CD8-positive, alpha-beta memory T cell (primary cell): Measurements from ENCODE around the gene BLVRB. TPM values are rescaled to one million over a fixed set of nuclear protein-coding genes. Genes with fewer than 3 reads are reported as not detected.

Experiments used
- CTCF ChIA-PET: fragments of 350-600 bp; sonication (Branson Sonifier 250); formaldehyde crosslinking; loops from one replicate; lab custom pipeline; 2021; ENCODE audit warnings: antibody characterized with exemption; lab: Charles Lee
- POLR2A ChIA-PET: fragments of 350-600 bp; sonication (Branson Sonifier 250); formaldehyde crosslinking; loops from one replicate; lab custom pipeline; 2021; ENCODE audit warnings: antibody characterized with exemption; lab: Charles Lee
- DNase-seq, 5 donors: peaks; one replicate each; pipeline versions ENCODE4 v3.0.0 to v3.0.0-alpha.2; 2020 to 2022; ENCODE audit warnings: mixed read lengths in 1 of 5
- H3K27ac ChIP-seq: one replicate; pipeline ENCODE4 v1.7.0; 2013; ENCODE audit warnings: low read depth, mild to moderate bottlenecking, low read length, moderate library complexity
- H3K27me3 ChIP-seq: 2 replicates; pipeline ENCODE4 v1.7.0; 2013; ENCODE audit warnings: low read length, mild to moderate bottlenecking; ENCODE audit not compliant: insufficient read depth, poor library complexity, severe bottlenecking
- H3K36me3 ChIP-seq: 2 replicates; pipeline ENCODE4 v1.7.0; 2013; ENCODE audit warnings: mild to moderate bottlenecking, low read length, moderate library complexity; ENCODE audit not compliant: insufficient read depth
- H3K4me1 ChIP-seq: 2 replicates; pipeline ENCODE4 v1.7.0; 2013; ENCODE audit warnings: mild to moderate bottlenecking, low read length, moderate library complexity; ENCODE audit not compliant: insufficient read depth
- H3K4me3 ChIP-seq: 2 replicates; pipeline ENCODE4 v1.7.0; 2013; ENCODE audit warnings: mild to moderate bottlenecking, low read length
- H3K9me3 ChIP-seq: 2 replicates; pipeline ENCODE4 v1.7.0; 2013; ENCODE audit warnings: mild to moderate bottlenecking, low read length
- H3K27ac Mint-ChIP-seq, 8 donors: one replicate each; pipeline ENCODE4 v1.8.0; 2020 to 2021; ENCODE audit warnings: mixed read lengths in 8 of 8, mild to moderate bottlenecking in 6 of 8, inconsistent platforms in 3 of 8, moderate library complexity in 3 of 8
- H3K27me3 Mint-ChIP-seq, 2 donors: one replicate each; pipeline ENCODE4 v1.8.0; 2020 to 2021; ENCODE audit warnings: mixed read lengths in 2 of 2, mild to moderate bottlenecking in 1 of 2, moderate library complexity in 1 of 2
- H3K36me3 Mint-ChIP-seq, 3 donors: one replicate each; pipeline ENCODE4 v1.8.0; 2020 to 2021; ENCODE audit warnings: mixed read lengths in 3 of 3, inconsistent platforms in 1 of 3, mild to moderate bottlenecking in 1 of 3
- H3K4me1 Mint-ChIP-seq, 3 donors: one replicate each; pipeline ENCODE4 v1.8.0; 2020 to 2021; ENCODE audit warnings: mixed read lengths in 3 of 3, inconsistent platforms in 1 of 3, mild to moderate bottlenecking in 1 of 3
- H3K4me3 Mint-ChIP-seq, 7 donors: one replicate each; pipeline ENCODE4 v1.8.0; 2020 to 2021; ENCODE audit warnings: mixed read lengths in 7 of 7, mild to moderate bottlenecking in 6 of 7, moderate library complexity in 4 of 7, inconsistent platforms in 2 of 7
- H3K9me3 Mint-ChIP-seq, 5 donors: one replicate each; pipeline ENCODE4 v1.8.0; 2020 to 2022; ENCODE audit warnings: mixed read lengths in 5 of 5, mild to moderate bottlenecking in 3 of 5, moderate library complexity in 2 of 5, inconsistent platforms in 1 of 5
- polyA plus RNA-seq: library from polyadenylated mRNA; unstranded; fragments of 300-500 nt; fragmentation: Illumina TruSeq; gene quantifications from one replicate; pipeline ENCODE4 v1.2.3, GENCODE V29; 2021
- total RNA-seq, 2 experiments: library from RNA; stranded (reverse); gene quantifications; one replicate each; pipeline ENCODE4 v1.2.3, GENCODE V29; 2021

The BLVRB gene
- total and polyA plus RNA-seq, 3 experiments from 2014 or later = 17.4 to 22.8 (median 18.9) TPM

- H3K4me1 Mint-ChIP-seq = no peaks in the 10 kb centered on the region
- Histone ChIP-seq H3K27me3 (no peaks in the 10 kb centered on the region), H3K27ac (no peak overlapping the region), H3K4me1 (no peaks in the 10 kb centered on the region), H3K36me3 (no peaks in the 10 kb centered on the region), H3K4me3 (no peak overlapping the region), H3K9me3 (no peaks in the 10 kb centered on the region)
- ChIA-PET POLR2A (no interaction called here), CTCF (no interaction called here)
- peaks cover 2 to 11% of the 10 kb centered on the region in 2 donors for H3K27me3 Mint-ChIP-seq
- no peaks in the 10 kb centered on the region for H3K36me3 Mint-ChIP-seq
- DNase-seq = no peak
- H3K27ac Mint-ChIP-seq = no peak overlapping the region
- no peaks in the 10 kb centered on the region for H3K9me3 Mint-ChIP-seq
- H3K4me3 Mint-ChIP-seq = no peak overlapping the region
These were observed 9.2 kb upstream of the BLVRB start for GRCh38 chr19:40474737-40475136.

- POLR2A ChIA-PET = no interaction called here
- Mint-ChIP-seq H3K4me1 (peaks cover 0 to 6% (median 1%) of the 10 kb centered on the region in 3 donors), H3K27me3 (peaks cover 4 to 16% of the 10 kb centered on the region in 2 donors), H3K36me3 (no peaks in the 10 kb centered on the region), H3K9me3 (no peaks in the 10 kb centered on the region), H3K4me3 (no peak overlapping the region), H3K27ac (no peak overlapping the region)
- Histone ChIP-seq H3K4me3 (no peak overlapping the region), H3K36me3 (no peaks in the 10 kb centered on the region), H3K9me3 (no peaks in the 10 kb centered on the region), H3K4me1 (no peaks in the 10 kb centered on the region), H3K27me3 (peaks cover 3% of the 10 kb centered on the region), H3K27ac (no peak overlapping the region)
- CTCF ChIA-PET = no interaction called here
- no peak for DNase-seq
These were observed 7.0 kb upstream of the BLVRB start for GRCh38 chr19:40472516-40472915.

GRCh38 chr19:40471111-40471510 is 5.6 kb upstream of the BLVRB start:
- Mint-ChIP-seq H3K36me3 (peaks cover 0 to 4% (median 0%) of the 10 kb centered on the region in 3 donors), H3K27ac (no peak overlapping the region), H3K4me3 (peak overlapping the region in 1 of 7 donors; percentile 58), H3K9me3 (no peaks in the 10 kb centered on the region), H3K27me3 (peaks cover 9 to 22% of the 10 kb centered on the region in 2 donors), H3K4me1 (peaks cover 7 to 14% (median 8%) of the 10 kb centered on the region in 3 donors)
- POLR2A ChIA-PET = no interaction called here
- peaks cover 7% of the 10 kb centered on the region for H3K4me1 ChIP-seq
- H3K27ac ChIP-seq = no peak overlapping the region
- DNase-seq = no peak
- no peaks in the 10 kb centered on the region for H3K36me3 ChIP-seq
- CTCF ChIA-PET = no interaction called here
- no peaks in the 10 kb centered on the region for H3K9me3 ChIP-seq
- H3K27me3 ChIP-seq = peaks cover 3% of the 10 kb centered on the region
- H3K4me3 ChIP-seq = no peak overlapping the region

GRCh38 chr19:40469011-40469410 is 3.5 kb upstream of the BLVRB start:
- H3K4me1 ChIP-seq = peaks cover 22% of the 10 kb centered on the region
- H3K27me3 ChIP-seq = peaks cover 3% of the 10 kb centered on the region
- no peak overlapping the region for H3K4me3 ChIP-seq
- peak overlapping the region in 4 of 8 donors; percentile 19 to 81 (median 58) for H3K27ac Mint-ChIP-seq
- no peak for DNase-seq
- ChIA-PET CTCF (no interaction called here), POLR2A (interaction anchor here (0.9 kb wide), 1 partner anchor 101 kb away, joined by 3 read pairs; no protein-coding TSS in a partner anchor)
- peaks cover 22 to 32% (median 25%) of the 10 kb centered on the region in 3 donors for H3K4me1 Mint-ChIP-seq
- H3K27ac ChIP-seq = no peak overlapping the region
- H3K36me3 Mint-ChIP-seq = peaks cover 0 to 4% (median 1%) of the 10 kb centered on the region in 3 donors
- H3K36me3 ChIP-seq = no peaks in the 10 kb centered on the region
- peak overlapping the region in 4 of 7 donors; percentile 25 to 72 (median 46) for H3K4me3 Mint-ChIP-seq
- H3K9me3 ChIP-seq = no peaks in the 10 kb centered on the region
- H3K27me3 Mint-ChIP-seq = peaks cover 9 to 19% of the 10 kb centered on the region in 2 donors
- no peaks in the 10 kb centered on the region for H3K9me3 Mint-ChIP-seq

GRCh38 chr19:40466985-40467734 is 1.6 kb upstream of the BLVRB start, which contains the start of gene SPTBN4:
TSS of gene SPTBN4 (plus strand) at chr19:40467001. CDS start at chr19:40472622, 5,621 bp downstream.
- Histone ChIP-seq H3K4me3 (peak within 1 kb of the TSS; percentile 84), H3K9me3 (no peaks in the 10 kb centered on the region), H3K36me3 (no peaks in the 10 kb centered on the region), H3K27ac (peak within 1 kb of the TSS; percentile 87), H3K4me1 (peaks cover 22% of the 10 kb centered on the region), H3K27me3 (peaks cover 3% of the 10 kb centered on the region)
- peaks cover 0 to 4% (median 1%) of the 10 kb centered on the region in 3 donors for H3K36me3 Mint-ChIP-seq
- ChIA-PET CTCF (interaction anchor here (4.4 kb wide), 1 partner anchor 45 kb away, joined by 46 read pairs; no protein-coding TSS in a partner anchor), POLR2A (interaction anchor here (1.5 to 3.8 kb wide), 3 partner anchors 25 to 331 kb away, joined by 5 to 27 read pairs (median 11); partner anchors contain the start of genes EGLN2 and SERTAD3)
- no peak for DNase-seq
- H3K27ac Mint-ChIP-seq = peak within 1 kb of the TSS; percentile 74 to 99 (median 96)
- H3K9me3 Mint-ChIP-seq = no peaks in the 10 kb centered on the region
- H3K4me1 Mint-ChIP-seq = peaks cover 22 to 32% (median 25%) of the 10 kb centered on the region in 3 donors
- H3K27me3 Mint-ChIP-seq = peaks cover 9 to 19% of the 10 kb centered on the region in 2 donors
- H3K4me3 Mint-ChIP-seq = peak within 1 kb of the TSS; percentile 69 to 94 (median 86)

GRCh38 chr19:40466219-40466984 is 857 bp upstream of the BLVRB start:
- Mint-ChIP-seq H3K9me3 (no peaks in the 10 kb centered on the region), H3K4me1 (peaks cover 23 to 32% (median 25%) of the 10 kb centered on the region in 3 donors), H3K27ac (peak overlapping the region; percentile 74 to 99 (median 96)), H3K4me3 (peak overlapping the region; percentile 69 to 94 (median 86)), H3K36me3 (peaks cover 0 to 4% (median 1%) of the 10 kb centered on the region in 3 donors), H3K27me3 (peaks cover 9 to 19% of the 10 kb centered on the region in 2 donors)
- ChIA-PET POLR2A (interaction anchor here (0.8 to 3.8 kb wide), 7 partner anchors 24 to 332 kb away, joined by 3 to 27 read pairs (median 7); partner anchors contain the start of genes C19orf47, EGLN2, PLD3 and SERTAD1), CTCF (interaction anchor here (0.9 to 4.4 kb wide), 12 partner anchors 11 to 678 kb away, joined by 3 to 46 read pairs (median 4); no protein-coding TSS in a partner anchor)
- peaks cover 22% of the 10 kb centered on the region for H3K4me1 ChIP-seq
- no peaks in the 10 kb centered on the region for H3K36me3 ChIP-seq
- peak overlapping the region; percentile 84 for H3K4me3 ChIP-seq
- peak overlapping the region; percentile 87 for H3K27ac ChIP-seq
- peak in 4 of 5 donors; percentile 78 to 94 (median 86) for DNase-seq
- H3K9me3 ChIP-seq = no peaks in the 10 kb centered on the region
- peaks cover 3% of the 10 kb centered on the region for H3K27me3 ChIP-seq

- peak overlapping the region; percentile 69 to 94 (median 86) for H3K4me3 Mint-ChIP-seq
- Histone ChIP-seq H3K36me3 (no peaks in the 10 kb centered on the region), H3K4me1 (peaks cover 22% of the 10 kb centered on the region), H3K4me3 (peak overlapping the region; percentile 84), H3K9me3 (no peaks in the 10 kb centered on the region), H3K27ac (peak overlapping the region; percentile 87), H3K27me3 (peaks cover 3% of the 10 kb centered on the region)
- peaks cover 0 to 4% (median 1%) of the 10 kb centered on the region in 3 donors for H3K36me3 Mint-ChIP-seq
- H3K27ac Mint-ChIP-seq = peak overlapping the region; percentile 61 to 99 (median 96)
- peaks cover 23 to 32% (median 25%) of the 10 kb centered on the region in 3 donors for H3K4me1 Mint-ChIP-seq
- ChIA-PET POLR2A (interaction anchor here (0.5 to 3.8 kb wide), 9 partner anchors 22 to 198 kb away, joined by 3 to 27 read pairs (median 6); partner anchors contain the start of genes C19orf47, PLD3, SERTAD1 and SERTAD3), CTCF (interaction anchor here (0.9 to 4.4 kb wide), 22 partner anchors 9 to 679 kb away, joined by 3 to 46 read pairs (median 4); no protein-coding TSS in a partner anchor)
- peaks cover 9 to 16% of the 10 kb centered on the region in 2 donors for H3K27me3 Mint-ChIP-seq
- DNase-seq = peak in 4 of 5 donors; percentile 14 to 64 (median 48)
- no peaks in the 10 kb centered on the region for H3K9me3 Mint-ChIP-seq
These were observed 454 bp downstream of the BLVRB start for GRCh38 chr19:40465025-40465556.
